Mesothelial cell of epicardium (in vitro differentiated cells): Measurements from ENCODE around the gene SGMS1. TPM values are rescaled to one million over a fixed set of nuclear protein-coding genes. Genes with fewer than 3 reads are reported as not detected.
"Not testable (repeated sequence)": the region's sequence is repeated elsewhere in the genome, so short reads cannot be mapped to it uniquely, and the experiment has no call there.

Experiments
- DNase-seq, 2 experiments: peaks; one replicate each; pipeline ENCODE4 v3.0.0; 2021; ENCODE audit warnings: low spot score in 2 of 2; ENCODE audit not compliant: unreplicated experiment in 2 of 2
- H3K27ac Mint-ChIP-seq: 2 replicates; pipeline ENCODE4 v1.8.0; 2021; ENCODE audit warnings: mixed read lengths
- H3K27me3 Mint-ChIP-seq: 2 replicates; pipeline ENCODE4 v1.8.0; 2021; ENCODE audit warnings: low read depth, mixed read lengths
- H3K36me3 Mint-ChIP-seq: 2 replicates; pipeline ENCODE4 v1.8.0; 2021; ENCODE audit warnings: mixed read lengths
- H3K4me1 Mint-ChIP-seq: 2 replicates; pipeline ENCODE4 v1.8.0; 2021; ENCODE audit warnings: mixed read lengths
- H3K4me3 Mint-ChIP-seq: 2 replicates; pipeline ENCODE4 v1.8.0; 2021; ENCODE audit warnings: mild to moderate bottlenecking, moderate library complexity, mixed read lengths
- H3K9me3 Mint-ChIP-seq: 2 replicates; pipeline ENCODE4 v1.8.0; 2021; ENCODE audit warnings: mixed read lengths
- CTCF ChIP-seq: fragments of 200-600 bp; sonication (generic); IDR thresholded peaks from one replicate; pipeline ENCODE4 v1.5.0; 2021; ENCODE audit warnings: antibody characterized with exemption; ENCODE audit not compliant: unreplicated experiment
- total RNA-seq: library from RNA; stranded (reverse); gene quantifications from 3 replicates; pipeline ENCODE4 v1.2.1, GENCODE V29; 2021

SGMS1 gene
- total RNA-seq, 1 donor from 2014 or later: 14.9 TPM

- Mint-ChIP-seq H3K4me1 (no peaks in the 10 kb centered on the region), H3K27ac (no peak overlapping the region), H3K4me3 (no peak overlapping the region), H3K9me3 (no peaks in the 10 kb centered on the region), H3K36me3 (no peaks in the 10 kb centered on the region), H3K27me3 (no peaks in the 10 kb centered on the region)
- no peak for DNase-seq
- no peak for TF ChIP-seq CTCF
Observed at GRCh38 chr10:50453940-50454339, 169.8 kb downstream of the SGMS1 start.

- Mint-ChIP-seq H3K9me3 (no peaks in the 10 kb centered on the region), H3K36me3 (no peaks in the 10 kb centered on the region), H3K4me1 (no peaks in the 10 kb centered on the region), H3K4me3 (no peak overlapping the region), H3K27ac (no peak overlapping the region), H3K27me3 (no peaks in the 10 kb centered on the region)
- no peak for TF ChIP-seq CTCF
- DNase-seq: no peak
Observed at GRCh38 chr10:50452603-50453002, 171.2 kb downstream of the SGMS1 start.

- Mint-ChIP-seq H3K27me3 (no peaks in the 10 kb centered on the region), H3K4me3 (no peak overlapping the region), H3K4me1 (no peaks in the 10 kb centered on the region), H3K36me3 (peaks cover 16% of the 10 kb centered on the region), H3K27ac (no peak overlapping the region), H3K9me3 (peaks cover 21% of the 10 kb centered on the region)
- TF ChIP-seq CTCF: no peak
- no peak for DNase-seq
Observed at GRCh38 chr10:50447691-50448090, 176.1 kb downstream of the SGMS1 start.

GRCh38 chr10:50445777-50446176, 178.0 kb downstream of the SGMS1 start:
- not testable (repeated sequence) for H3K27ac Mint-ChIP-seq, H3K27me3 Mint-ChIP-seq, H3K4me3 Mint-ChIP-seq, DNase-seq, H3K4me1 Mint-ChIP-seq
- peaks cover 16% of the 10 kb centered on the region for H3K36me3 Mint-ChIP-seq
- H3K9me3 Mint-ChIP-seq: peaks cover 21% of the 10 kb centered on the region

GRCh38 chr10:50440489-50440888, 183.3 kb downstream of the SGMS1 start:
- Mint-ChIP-seq H3K4me3 (no peak overlapping the region), H3K9me3 (peaks cover 11% of the 10 kb centered on the region), H3K27me3 (no peaks in the 10 kb centered on the region), H3K4me1 (no peaks in the 10 kb centered on the region), H3K27ac (no peak overlapping the region), H3K36me3 (peaks cover 7% of the 10 kb centered on the region)
- TF ChIP-seq CTCF: no peak
- DNase-seq: no peak

GRCh38 chr10:50439806-50440205, 183.9 kb downstream of the SGMS1 start:
- peaks cover 10% of the 10 kb centered on the region for H3K9me3 Mint-ChIP-seq
- H3K4me1 Mint-ChIP-seq: no peaks in the 10 kb centered on the region
- H3K27ac Mint-ChIP-seq: no peak overlapping the region
- H3K4me3 Mint-ChIP-seq: no peak overlapping the region
- no peak for TF ChIP-seq CTCF
- H3K27me3 Mint-ChIP-seq: no peaks in the 10 kb centered on the region
- no peak for DNase-seq
- peaks cover 4% of the 10 kb centered on the region for H3K36me3 Mint-ChIP-seq
